ENCODE data around the gene NDST3. TPM values are rescaled to one million over a fixed set of nuclear protein-coding genes. Genes with fewer than 3 reads are reported as not detected.

Gene NDST3
- total RNA-seq, 1 experiment from 2014 or later: 0.70 TPM

DNA sequence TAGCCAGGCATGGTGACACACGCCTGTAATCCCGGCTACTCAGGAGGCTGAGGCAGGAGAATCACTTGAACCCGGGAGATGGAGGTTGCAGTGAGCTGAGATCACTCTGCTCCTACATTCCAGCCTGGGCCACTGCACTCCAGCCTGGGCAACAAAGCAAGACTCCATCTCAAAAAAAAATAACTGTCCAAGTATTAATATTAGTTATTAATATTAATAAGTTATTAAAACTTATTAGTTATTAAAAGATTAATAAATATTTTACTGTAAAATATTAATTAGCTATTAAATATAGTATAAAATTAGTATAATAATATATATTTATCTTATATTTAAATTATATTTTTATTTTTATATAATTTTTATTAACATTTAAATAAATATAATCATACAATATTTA is 19.5 kb upstream of the NDST3 start:
- Histone ChIP-seq H4K91ac (ENCODE audit: insufficient read length, low read depth, low read length) (no peak overlapping the region), H3K9ac (ENCODE audit: extremely low read depth, insufficient read length, low read length) (no peak overlapping the region), H3K79me1 (ENCODE audit: insufficient read depth, low read depth, low read length, poor library complexity, severe bottlenecking) (no peaks in the 10 kb centered on the region), H3K79me2 (ENCODE audit: insufficient read depth, low read length) (no peaks in the 10 kb centered on the region), H3K4me2 (ENCODE audit: insufficient read depth, insufficient read length, low read length) (no peak overlapping the region), H2BK15ac (ENCODE audit: low read depth, low read length) (no peak overlapping the region), H2AFZ (ENCODE audit: low read length) (no peak overlapping the region), H3K27ac (ENCODE audit: insufficient read length, low read depth, low read length) (no peak overlapping the region), H3K14ac (ENCODE audit: insufficient read depth, low read length) (no peak overlapping the region), H2BK5ac (ENCODE audit: insufficient read length, low read length) (no peak overlapping the region), H3K23me2 (ENCODE audit: insufficient read length, low read depth, low read length, poor library complexity, severe bottlenecking) (no peaks in the 10 kb centered on the region), H3K18ac (ENCODE audit: insufficient read length, low read depth, low read length) (no peak overlapping the region), H2AK5ac (ENCODE audit: insufficient read length, low read length) (no peak overlapping the region), H2BK12ac (ENCODE audit: insufficient read length, low read depth, low read length) (no peak overlapping the region), H3K4me1 (ENCODE audit: insufficient read depth, low read length) (no peaks in the 10 kb centered on the region), H2BK120ac (ENCODE audit: low read depth, low read length, poor library complexity, severe bottlenecking) (no peak overlapping the region), H4K20me1 (ENCODE audit: control insufficient read depth, insufficient read depth, insufficient read length) (no peaks in the 10 kb centered on the region), H4K5ac (ENCODE audit: insufficient read length, low read depth, low read length) (no peak overlapping the region), H2BK20ac (ENCODE audit: low read depth, low read length, poor library complexity, severe bottlenecking) (no peak overlapping the region), H3K4ac (ENCODE audit: low read depth, low read length) (no peak overlapping the region), H3T11ph (ENCODE audit: low read length) (no peak overlapping the region), H3K56ac (ENCODE audit: insufficient read length, low read depth, low read length) (no peak overlapping the region), H3K23ac (ENCODE audit: insufficient read length, low read depth, low read length) (no peak overlapping the region), H3K27me3 (ENCODE audit: insufficient read depth, low read length) (no peaks in the 10 kb centered on the region), H4K8ac (replicated peaks; ENCODE audit: insufficient read length, low read depth, low read length) (no peak overlapping the region), H3K9me3 (ENCODE audit: control insufficient read depth, low read depth, low read length) (no peaks in the 10 kb centered on the region)
- Mint-ChIP-seq H3K27ac (no peak overlapping the region), H3K36me3 (ENCODE audit: insufficient read depth in 1 of 3, low read depth in 3 of 3) (peaks cover 0 to 7% (median 6%) of the 10 kb centered on the region in 3 experiments; a peak in 4 of 7 replicates), H3K4me1 (peaks cover 4 to 8% of the 10 kb centered on the region in 2 experiments; a peak in 2 of 4 replicates), H3K27me3 (ENCODE audit: low read depth) (no peaks in the 10 kb centered on the region), H3K4me3 (no peak overlapping the region), H3K9me3 (peaks cover 0 to 8% of the 10 kb centered on the region in 2 experiments; a peak in 3 of 5 replicates)
- no peak for DNase-seq
- no CpG with 5 or more reads among the region's 3 CpGs for WGBS (ENCODE audit: extremely low coverage, insufficient read length, low lambda C conversion rate)
- TF ChIP-seq, protein P1, sequence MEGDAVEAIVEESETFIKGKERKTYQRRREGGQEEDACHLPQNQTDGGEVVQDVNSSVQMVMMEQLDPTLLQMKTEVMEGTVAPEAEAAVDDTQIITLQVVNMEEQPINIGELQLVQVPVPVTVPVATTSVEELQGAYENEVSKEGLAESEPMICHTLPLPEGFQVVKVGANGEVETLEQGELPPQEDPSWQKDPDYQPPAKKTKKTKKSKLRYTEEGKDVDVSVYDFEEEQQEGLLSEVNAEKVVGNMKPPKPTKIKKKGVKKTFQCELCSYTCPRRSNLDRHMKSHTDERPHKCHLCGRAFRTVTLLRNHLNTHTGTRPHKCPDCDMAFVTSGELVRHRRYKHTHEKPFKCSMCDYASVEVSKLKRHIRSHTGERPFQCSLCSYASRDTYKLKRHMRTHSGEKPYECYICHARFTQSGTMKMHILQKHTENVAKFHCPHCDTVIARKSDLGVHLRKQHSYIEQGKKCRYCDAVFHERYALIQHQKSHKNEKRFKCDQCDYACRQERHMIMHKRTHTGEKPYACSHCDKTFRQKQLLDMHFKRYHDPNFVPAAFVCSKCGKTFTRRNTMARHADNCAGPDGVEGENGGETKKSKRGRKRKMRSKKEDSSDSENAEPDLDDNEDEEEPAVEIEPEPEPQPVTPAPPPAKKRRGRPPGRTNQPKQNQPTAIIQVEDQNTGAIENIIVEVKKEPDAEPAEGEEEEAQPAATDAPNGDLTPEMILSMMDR (conservative IDR thresholded peaks at IDR 0.05): no peak
